Omental fat pad (tissue), 4 donors: ENCODE data around the gene FABP7. TPM values are rescaled to one million over a fixed set of nuclear protein-coding genes. Genes with fewer than 3 reads are reported as not detected.

ENCODE experiments used
- ATAC-seq: fragments of 150-250 bp; one replicate; pipeline ENCODE4 v1.9.1; 2016; ENCODE audit warnings: mild to moderate bottlenecking, moderate library complexity; ENCODE audit not compliant: low FRiP score
- DNase-seq: peaks from one replicate; pipeline ENCODE4 v3.0.0-alpha.2; 2019; ENCODE audit warnings: low spot score
- CTCF ChIP-seq, 3 donors: fragments of 450-650 bp; IDR thresholded peaks; one replicate each; pipeline ENCODE4 v1.5.1; 2016 to 2017; ENCODE audit warnings: antibody characterized with exemption in 3 of 3, mild to moderate bottlenecking in 3 of 3, moderate library complexity in 2 of 3
- total RNA-seq, 4 donors: library from RNA; depleted of rRNA; stranded (reverse); fragments of >200 nt; gene quantifications; one replicate each; pipeline ENCODE4 v1.1.0, GENCODE V29; 2016

The FABP7 gene
- total RNA-seq, 4 donors from 2014 or later = not detected

- TF ChIP-seq CTCF (IDR thresholded peaks at IDR 0.05) = no peak
- DNase-seq (no peak), ATAC-seq (no peak)
Measured at GRCh38 chr6:122817358-122817757, 37.8 kb downstream of the FABP7 start.

DNA sequence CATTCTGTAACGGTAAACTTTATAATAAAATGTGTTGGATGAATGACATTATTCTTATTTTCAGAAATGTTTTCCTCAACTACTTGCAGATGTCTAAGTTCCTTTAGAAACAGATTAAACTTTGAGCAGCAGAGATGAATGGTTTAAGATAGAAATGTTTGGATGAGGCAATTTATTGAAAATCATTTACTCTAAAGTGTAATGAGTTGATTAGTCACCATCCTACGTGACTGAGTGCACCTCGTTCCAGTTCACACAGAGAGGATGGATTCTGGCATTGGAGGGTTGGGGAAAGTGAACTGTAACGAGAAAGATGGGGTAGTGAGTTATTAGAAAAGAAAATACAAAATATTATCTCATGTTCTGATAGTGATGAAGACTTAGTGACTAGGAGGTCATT, 38.2 kb downstream of the FABP7 start:
- no peak for TF ChIP-seq CTCF (IDR thresholded peaks at IDR 0.05)
- ATAC-seq (no peak), DNase-seq (no peak)

- no peak for TF ChIP-seq CTCF (IDR thresholded peaks at IDR 0.05)
- ATAC-seq = no peak
- no peak for DNase-seq
Measured at GRCh38 chr6:122818866-122819265, 39.4 kb downstream of the FABP7 start.

DNA sequence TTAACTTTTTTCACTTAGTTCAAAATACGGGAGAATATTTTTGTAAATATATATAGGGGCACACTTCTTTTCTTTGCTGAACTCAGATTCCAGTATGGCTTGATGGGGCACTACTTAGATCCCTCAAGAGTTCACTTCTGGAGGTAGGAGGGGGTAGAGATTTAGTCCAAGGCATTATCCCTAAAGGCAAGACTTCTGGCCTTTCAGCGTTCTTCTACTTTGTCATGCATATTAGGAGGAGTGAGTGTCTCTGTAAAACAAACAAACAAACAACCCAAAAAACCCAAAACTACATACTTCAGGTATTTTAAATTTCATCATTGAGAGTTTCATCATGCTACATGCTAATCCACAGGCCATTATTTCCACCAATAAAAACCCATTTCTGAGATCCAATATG, 41.6 kb downstream of the FABP7 start:
- DNase-seq = no peak
- ATAC-seq = no peak
- no peak for TF ChIP-seq CTCF (IDR thresholded peaks at IDR 0.05)

DNA sequence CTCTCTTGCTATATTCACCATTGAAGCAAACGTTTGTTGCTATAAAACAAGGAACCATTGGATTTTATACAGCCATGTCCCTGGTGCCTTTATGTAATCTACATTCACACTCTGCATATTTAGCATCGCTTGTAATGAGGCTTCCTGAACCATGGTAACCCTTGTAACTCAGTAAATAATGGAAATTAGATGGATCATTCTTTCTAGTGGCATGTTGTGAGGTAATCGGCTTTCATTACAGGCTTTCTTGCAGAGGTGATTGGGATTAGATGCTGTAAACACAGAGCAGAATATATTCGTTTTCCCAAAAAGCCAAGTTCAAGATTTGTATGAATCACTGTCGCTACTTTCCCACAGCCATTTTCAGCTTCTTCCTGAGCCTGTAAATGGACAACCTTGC, 45.6 kb downstream of the FABP7 start:
- TF ChIP-seq CTCF (IDR thresholded peaks at IDR 0.05) = no peak
- DNase-seq (no peak), ATAC-seq (no peak)

DNA sequence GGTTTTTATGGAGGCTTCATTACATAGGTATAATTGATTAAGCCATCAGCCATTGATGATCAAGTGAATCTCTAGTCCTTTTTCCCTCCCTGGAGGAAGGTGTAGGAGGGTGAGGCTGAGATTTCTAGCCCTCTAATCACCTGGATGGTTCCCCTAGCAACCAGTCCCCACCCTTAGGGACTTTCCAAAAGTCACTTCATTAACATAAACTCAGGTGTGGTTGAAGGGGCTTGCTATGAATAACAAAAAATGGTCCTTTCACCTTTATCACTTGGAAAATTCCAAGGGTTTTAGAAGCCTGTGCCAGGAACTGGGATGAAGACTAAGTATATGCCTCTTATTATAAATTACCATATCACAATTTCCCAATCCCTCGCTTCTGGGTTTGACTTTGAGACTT, 49.9 kb downstream of the FABP7 start:
- ATAC-seq = no peak
- TF ChIP-seq CTCF (IDR thresholded peaks at IDR 0.05) = no peak
- DNase-seq = no peak

DNA sequence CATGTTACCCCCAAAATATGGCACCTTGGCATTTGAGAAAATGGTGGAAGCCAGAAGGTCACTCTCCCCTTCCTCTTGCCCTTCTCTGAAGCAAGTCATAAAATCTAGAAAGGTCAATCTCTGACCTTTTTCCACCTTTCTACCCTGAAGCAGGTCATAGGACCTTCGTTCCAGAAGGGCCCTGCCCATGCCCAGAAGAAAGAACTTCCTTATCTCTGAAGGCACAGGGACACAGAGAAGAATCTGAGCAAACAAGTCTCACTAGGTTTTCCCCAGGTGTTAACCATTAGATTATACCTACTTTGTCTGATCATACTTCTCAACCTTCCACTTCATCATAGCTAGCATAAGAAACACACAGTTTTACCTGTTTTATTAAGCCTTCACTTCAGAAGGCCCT, 52.0 kb downstream of the FABP7 start:
- ATAC-seq (no peak), DNase-seq (no peak)
- no peak for TF ChIP-seq CTCF (IDR thresholded peaks at IDR 0.05)
